T-helper 1 cell (primary cell): Measurements from ENCODE around the gene CST7.
"Not testable (repeated sequence)": the region's sequence is repeated elsewhere in the genome, so short reads cannot be mapped to it uniquely, and the experiment has no call there.

Experiments used
- DNase-seq, 5 donors: peaks; one replicate each; pipeline ENCODE4 v3.0.0-alpha.2; 2012 to 2020

Gene CST7

DNA sequence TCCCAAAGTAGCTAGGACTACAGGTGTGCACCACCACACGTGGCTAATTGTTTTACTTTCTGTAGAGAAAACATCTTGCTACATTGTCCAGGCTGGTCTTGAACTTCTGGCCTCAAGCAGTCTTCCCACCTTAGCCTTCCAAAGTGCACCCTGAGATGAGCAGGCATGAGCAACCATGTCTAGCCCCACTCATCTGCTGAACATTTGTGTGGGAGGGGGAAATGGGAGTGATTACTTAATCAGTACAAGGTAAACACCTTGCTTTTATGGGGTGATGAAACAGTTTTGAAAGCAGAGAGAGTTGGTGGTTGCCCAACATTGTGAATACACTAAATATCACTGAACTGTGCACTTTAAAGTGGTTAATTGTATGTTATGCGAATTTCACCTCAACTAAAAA is 38.2 kb downstream of the CST7 start:
- DNase-seq = no peak

- no peak for DNase-seq
These were observed 39.1 kb downstream of the CST7 start for GRCh38 chr20:24987873-24988835.

- DNase-seq = no peak
These were observed 40.1 kb downstream of the CST7 start for GRCh38 chr20:24989162-24989561.

GRCh38 chr20:24990810-24991252 is 41.8 kb downstream of the CST7 start:
- DNase-seq = no peak

- DNase-seq = no peak
These were observed 42.9 kb downstream of the CST7 start for GRCh38 chr20:24991897-24992486.

GRCh38 chr20:24992487-24993205 is 43.6 kb downstream of the CST7 start, which contains the start of gene APMAP:
Gene APMAP, minus strand, starts transcription at chr20:24992751. Its CDS starts 63 bp downstream, at chr20:24992688.
- DNase-seq = peak; percentile 90 to 95 (median 94)

- DNase-seq = no peak
These were observed 44.5 kb downstream of the CST7 start for GRCh38 chr20:24993337-24994185.

DNA sequence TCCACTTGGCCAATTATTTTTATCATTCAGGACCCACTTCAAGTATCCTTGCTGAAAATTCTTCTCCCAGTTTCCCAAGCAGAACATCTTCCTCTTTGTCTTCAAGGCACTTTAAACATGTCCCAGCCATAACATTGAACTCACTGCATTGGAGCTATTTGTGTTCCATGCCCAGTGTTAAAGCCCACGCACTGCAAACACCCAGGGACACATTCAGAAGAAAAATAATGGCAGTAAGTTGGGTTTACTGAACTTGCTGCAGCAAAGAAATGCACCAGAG is 45.1 kb downstream of the CST7 start:
- no peak for DNase-seq

- peak; percentile 49 to 83 (median 73) for DNase-seq
These were observed 45.6 kb downstream of the CST7 start for GRCh38 chr20:24994470-24995368.

DNA sequence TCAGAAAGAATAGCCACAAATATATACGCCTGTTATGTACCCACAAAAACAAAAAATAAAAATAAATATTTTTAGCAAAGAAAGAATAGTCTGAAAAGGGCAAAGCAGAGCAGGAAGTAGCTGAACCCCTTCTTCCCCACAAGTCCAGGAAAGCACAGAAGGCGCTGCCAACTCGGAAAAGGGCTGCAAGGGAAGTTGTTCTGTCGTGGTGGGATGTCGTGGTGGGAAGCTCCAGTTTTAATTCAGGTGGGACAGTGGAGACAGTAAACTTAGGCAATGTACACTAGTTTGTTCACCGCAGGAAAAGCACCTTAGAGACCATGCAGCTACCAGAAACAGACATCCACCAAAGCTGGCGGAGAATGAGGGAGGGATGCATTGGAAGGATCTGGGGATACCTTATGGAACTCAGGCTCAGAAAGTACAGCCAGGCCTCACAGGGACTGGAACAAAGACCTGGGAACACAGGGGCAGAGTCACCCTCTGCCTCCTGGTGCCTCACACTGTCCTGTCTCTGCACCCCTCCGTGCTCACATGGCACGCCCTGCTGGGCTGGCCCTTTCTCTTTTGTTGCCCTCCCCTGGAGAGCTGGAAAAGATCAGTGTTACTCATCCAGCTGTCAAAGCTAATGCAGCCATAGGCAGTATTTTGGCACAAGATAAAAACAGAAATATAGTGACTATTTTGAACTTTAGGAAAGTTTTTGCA is 46.8 kb downstream of the CST7 start:
- DNase-seq = no peak

- no peak for DNase-seq
These were observed 47.6 kb downstream of the CST7 start for GRCh38 chr20:24996449-24997377.

DNA sequence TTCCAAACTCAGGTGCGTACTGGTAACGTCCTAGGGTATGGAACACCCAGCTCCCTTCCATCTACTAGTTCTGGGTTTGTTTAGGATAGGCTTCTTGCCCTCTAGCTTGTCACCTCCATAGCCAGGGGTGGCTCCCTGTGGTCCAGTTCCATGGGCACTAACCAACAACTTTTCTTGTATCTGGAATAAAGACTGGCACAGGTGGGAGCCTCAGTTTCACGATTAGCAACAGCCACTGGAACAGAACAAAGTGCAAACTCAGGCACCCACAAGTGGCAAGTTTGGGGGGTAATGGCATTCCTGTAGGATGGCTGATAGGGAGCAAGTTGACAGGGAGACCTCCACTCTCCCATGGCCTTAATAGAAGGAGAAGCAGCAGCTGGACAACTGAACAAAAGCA is 49.1 kb downstream of the CST7 start:
- DNase-seq = peak in 1 of 5 donors; percentile 0

DNA sequence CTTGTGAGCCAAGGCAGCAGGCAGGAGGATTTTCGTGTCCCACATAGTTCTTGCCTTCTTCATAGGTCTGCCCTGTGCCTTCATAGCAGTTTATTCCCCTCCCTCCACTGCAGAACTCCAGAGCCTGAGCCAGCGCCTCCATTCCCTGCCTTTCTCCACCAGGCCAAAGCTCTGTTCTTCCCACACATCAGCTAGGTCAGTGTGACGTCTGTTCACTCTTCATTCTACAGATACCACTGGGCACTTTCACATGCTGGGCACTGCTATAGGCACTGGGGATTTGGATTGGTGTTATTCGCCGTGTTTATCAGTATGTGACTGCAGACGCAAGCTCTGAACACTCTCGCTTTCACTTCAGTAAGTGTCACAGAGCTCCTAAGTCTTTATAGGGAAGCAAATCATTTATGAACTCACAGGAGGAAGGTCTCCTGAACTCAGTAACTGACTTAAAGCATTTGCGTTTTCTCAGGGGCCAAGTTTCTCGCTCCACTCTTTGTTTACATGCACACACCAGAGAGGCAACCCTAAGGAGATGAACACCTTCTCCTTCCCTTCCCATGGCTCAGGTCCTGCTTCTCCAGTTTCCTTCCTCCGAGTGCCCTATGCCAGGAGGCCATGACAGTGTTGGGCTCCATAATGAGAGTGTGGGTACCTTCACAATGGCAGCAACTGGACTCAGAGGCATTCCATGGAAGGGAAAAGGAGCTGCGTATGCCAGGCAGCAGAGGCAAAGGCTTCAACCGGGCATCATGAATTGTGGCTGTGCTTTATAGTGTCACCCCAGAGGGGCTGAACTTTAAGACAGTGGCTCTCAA is 49.8 kb downstream of the CST7 start:
- no peak for DNase-seq

DNA sequence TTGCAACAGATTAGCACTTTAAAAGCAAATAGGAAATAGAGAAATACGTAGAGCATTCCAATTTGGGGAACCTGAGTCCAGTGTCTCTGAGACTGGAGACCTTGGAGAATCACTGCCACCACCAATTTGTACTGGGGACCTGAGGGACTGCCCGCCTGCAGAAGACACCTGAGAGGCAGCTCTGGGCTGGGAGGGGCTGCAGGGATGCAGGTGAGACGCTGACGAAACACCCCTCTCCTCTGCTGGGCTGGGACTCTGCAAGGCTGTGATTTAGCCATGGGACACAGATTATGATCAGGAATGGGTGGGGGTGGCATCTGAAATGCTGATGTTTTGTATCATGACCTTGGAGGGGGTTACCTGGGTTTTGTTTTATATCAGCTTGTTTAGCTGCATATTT is 50.5 kb downstream of the CST7 start:
- no peak for DNase-seq

GRCh38 chr20:25000268-25000801 is 51.3 kb downstream of the CST7 start:
- peak in 1 of 5 donors; percentile 1 for DNase-seq

DNA sequence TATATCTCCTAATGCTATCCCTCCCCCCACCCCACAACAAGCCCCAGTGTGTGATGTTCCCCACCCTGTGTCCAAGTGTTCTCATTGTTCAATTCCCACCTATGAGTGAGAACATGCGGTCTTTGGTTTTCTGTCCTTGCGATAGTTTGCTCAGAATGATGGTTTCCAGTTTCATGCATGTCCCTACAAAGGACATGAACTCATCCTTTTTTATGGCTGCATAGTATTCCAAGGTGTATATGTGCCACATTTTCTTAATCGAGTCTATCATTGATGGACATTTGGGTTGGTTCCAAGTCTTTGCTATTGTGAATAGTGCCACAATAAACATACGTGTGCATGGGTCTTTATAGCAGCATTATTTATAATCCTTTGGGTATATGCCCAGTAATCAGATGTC is 52.3 kb downstream of the CST7 start:
- DNase-seq = not testable (repeated sequence)

- no peak for DNase-seq
These were observed 53.9 kb downstream of the CST7 start for GRCh38 chr20:25003002-25003401.

DNA sequence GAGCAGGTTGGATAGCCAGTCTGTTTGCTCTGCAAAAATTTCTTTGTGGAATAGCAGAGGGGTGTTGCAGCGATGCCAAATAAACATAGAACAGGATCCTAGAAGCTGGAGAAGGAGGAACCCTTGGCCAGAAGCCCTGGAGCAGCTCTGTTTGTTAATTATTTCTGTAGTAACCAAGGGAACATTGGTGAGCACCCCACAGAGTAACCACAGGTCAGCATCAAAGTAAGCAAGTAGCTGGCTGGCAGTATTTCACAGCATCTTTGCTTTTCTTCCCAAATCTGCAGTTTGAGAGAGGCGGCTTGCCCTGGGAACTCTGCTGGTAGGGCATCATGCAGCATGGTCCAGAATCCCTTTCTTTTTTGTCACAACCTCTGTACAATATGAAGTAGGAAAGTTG is 56.2 kb downstream of the CST7 start:
- peak in 1 of 5 donors; percentile 0 for DNase-seq
